Mesothelial cell of epicardium (in vitro differentiated cells): Measurements from ENCODE around the gene PPP1R3G. TPM values are rescaled to one million over a fixed set of nuclear protein-coding genes. Genes with fewer than 3 reads are reported as not detected.
A peak's percentile ranks its signal among the peaks of the same experiment; 100 is the strongest.

ENCODE experiments used
- DNase-seq, 2 experiments: peaks; one replicate each; pipeline ENCODE4 v3.0.0; 2021; ENCODE audit warnings: low spot score in 2 of 2; ENCODE audit not compliant: unreplicated experiment in 2 of 2
- H3K27ac Mint-ChIP-seq: 2 replicates; pipeline ENCODE4 v1.8.0; 2021; ENCODE audit warnings: mixed read lengths
- H3K27me3 Mint-ChIP-seq: 2 replicates; pipeline ENCODE4 v1.8.0; 2021; ENCODE audit warnings: low read depth, mixed read lengths
- H3K36me3 Mint-ChIP-seq: 2 replicates; pipeline ENCODE4 v1.8.0; 2021; ENCODE audit warnings: mixed read lengths
- H3K4me1 Mint-ChIP-seq: 2 replicates; pipeline ENCODE4 v1.8.0; 2021; ENCODE audit warnings: mixed read lengths
- H3K4me3 Mint-ChIP-seq: 2 replicates; pipeline ENCODE4 v1.8.0; 2021; ENCODE audit warnings: mild to moderate bottlenecking, moderate library complexity, mixed read lengths
- H3K9me3 Mint-ChIP-seq: 2 replicates; pipeline ENCODE4 v1.8.0; 2021; ENCODE audit warnings: mixed read lengths
- CTCF ChIP-seq: fragments of 200-600 bp; sonication (generic); IDR thresholded peaks from one replicate; pipeline ENCODE4 v1.5.0; 2021; ENCODE audit warnings: antibody characterized with exemption; ENCODE audit not compliant: unreplicated experiment
- total RNA-seq: library from RNA; stranded (reverse); gene quantifications from 3 replicates; pipeline ENCODE4 v1.2.1, GENCODE V29; 2021

The PPP1R3G gene
- 1.1 to 1.3 TPM (median 1.2 TPM) in 3 replicates for total RNA-seq

- H3K36me3 Mint-ChIP-seq: no peaks in the 10 kb centered on the region
- H3K4me1 Mint-ChIP-seq: peaks cover 12% of the 10 kb centered on the region
- no peaks in the 10 kb centered on the region for H3K9me3 Mint-ChIP-seq
- peak within 1 kb of the TSS; percentile 81 for H3K4me3 Mint-ChIP-seq
- peak within 1 kb of the TSS; percentile 48 for H3K27ac Mint-ChIP-seq
- TF ChIP-seq CTCF: no peak
- peak in 1 of 2 experiments; percentile 56 for DNase-seq
- H3K27me3 Mint-ChIP-seq: peaks cover 43% of the 10 kb centered on the region
Measured at GRCh38 chr6:5084781-5085647, at the start of gene PPP1R3G. Gene PPP1R3G (plus strand): TSS chr6:5085341. CDS start chr6:5085486, 145 bp downstream.

- H3K27ac Mint-ChIP-seq: no peak overlapping the region
- DNase-seq: no peak
- no peaks in the 10 kb centered on the region for H3K9me3 Mint-ChIP-seq
- no peaks in the 10 kb centered on the region for H3K36me3 Mint-ChIP-seq
- no peaks in the 10 kb centered on the region for H3K27me3 Mint-ChIP-seq
- H3K4me1 Mint-ChIP-seq: peaks cover 35% of the 10 kb centered on the region
- no peak for TF ChIP-seq CTCF
- no peak overlapping the region for H3K4me3 Mint-ChIP-seq
Measured at GRCh38 chr6:5036269-5036668, 48.9 kb upstream of the PPP1R3G start.

- no peak for TF ChIP-seq CTCF
- Mint-ChIP-seq H3K4me1 (no peaks in the 10 kb centered on the region), H3K9me3 (no peaks in the 10 kb centered on the region), H3K4me3 (no peak overlapping the region), H3K36me3 (no peaks in the 10 kb centered on the region), H3K27me3 (no peaks in the 10 kb centered on the region), H3K27ac (no peak overlapping the region)
- no peak for DNase-seq
Measured at GRCh38 chr6:5041955-5042354, 43.2 kb upstream of the PPP1R3G start.

GRCh38 chr6:5042436-5042835 lies 42.7 kb upstream of the PPP1R3G start:
- H3K36me3 Mint-ChIP-seq: no peaks in the 10 kb centered on the region
- no peaks in the 10 kb centered on the region for H3K27me3 Mint-ChIP-seq
- peaks cover 3% of the 10 kb centered on the region for H3K9me3 Mint-ChIP-seq
- TF ChIP-seq CTCF: no peak
- no peak for DNase-seq
- no peak overlapping the region for H3K27ac Mint-ChIP-seq
- H3K4me1 Mint-ChIP-seq: no peaks in the 10 kb centered on the region
- H3K4me3 Mint-ChIP-seq: no peak overlapping the region

- no peak for TF ChIP-seq CTCF
- Mint-ChIP-seq H3K27me3 (no peaks in the 10 kb centered on the region), H3K36me3 (no peaks in the 10 kb centered on the region), H3K4me3 (no peak overlapping the region), H3K4me1 (no peaks in the 10 kb centered on the region), H3K27ac (no peak overlapping the region), H3K9me3 (peaks cover 12% of the 10 kb centered on the region)
- DNase-seq: no peak
Measured at GRCh38 chr6:5044866-5045265, 40.3 kb upstream of the PPP1R3G start.
